ENCODE data around the gene TCL1A.

The TCL1A gene

GRCh38 chr14:95729402-95730028, 15.6 kb upstream of the TCL1A start:
- TF ChIP-seq REST (IDR thresholded peaks at IDR 0.05; ENCODE audit: low read depth) = 0 out of 2 replicates have a peak, but pooled peaks have one; percentile 37

DNA sequence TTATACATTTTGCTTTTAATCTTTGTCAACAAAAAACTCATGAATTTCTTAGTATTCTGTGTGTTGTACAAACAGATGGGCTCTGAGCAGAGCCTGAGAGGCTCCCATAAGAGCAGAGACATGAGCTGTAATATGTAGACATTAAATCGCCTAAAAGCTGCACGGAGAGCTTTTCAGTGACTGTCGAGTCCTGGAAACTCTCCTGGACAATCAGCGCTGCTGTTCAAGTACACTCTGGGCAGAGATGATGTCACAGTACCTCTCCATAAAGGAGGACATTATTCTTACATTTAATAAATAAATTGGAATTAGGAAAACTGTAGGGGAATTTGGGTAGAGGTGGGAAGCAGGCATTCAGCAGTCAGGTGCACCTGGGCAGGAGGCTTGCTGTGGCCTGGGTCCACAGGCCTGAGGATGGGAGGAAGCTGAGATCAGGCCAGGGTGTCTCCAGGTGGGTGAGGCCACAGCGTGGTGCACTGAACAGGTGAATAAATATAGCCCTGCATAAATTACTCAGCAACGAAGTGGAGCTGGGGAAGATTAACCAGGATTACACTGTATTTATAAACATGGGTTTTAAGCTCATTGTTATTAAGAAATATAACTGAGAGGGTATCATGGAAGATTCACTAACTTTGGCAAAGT, 13.3 kb upstream of the TCL1A start:
- no peak for TF ChIP-seq TEAD4 (IDR thresholded peaks at IDR 0.05)
- TF ChIP-seq YY1 (IDR thresholded peaks at IDR 0.05; ENCODE audit: low read depth) = no peak
- no peak for TF ChIP-seq RAD21 (IDR thresholded peaks at IDR 0.05; ENCODE audit: low read depth)
- no peak for TF ChIP-seq TAF1 (IDR thresholded peaks at IDR 0.05; ENCODE audit: low read depth)
- TF ChIP-seq EGR1 (IDR thresholded peaks at IDR 0.05) = no peak
- no peak for TF ChIP-seq EP300 (IDR thresholded peaks at IDR 0.05; ENCODE audit: borderline replicate concordance)
- no peak for TF ChIP-seq CREB1 (IDR thresholded peaks at IDR 0.05; ENCODE audit: low read depth)
- TF ChIP-seq CEBPB (IDR thresholded peaks at IDR 0.05) = no peak
- no peak for TF ChIP-seq ZBTB7A (IDR thresholded peaks at IDR 0.05; ENCODE audit: low read depth)
- TF ChIP-seq NFIC (IDR thresholded peaks at IDR 0.05) = no peak
- TF ChIP-seq, protein P1, sequence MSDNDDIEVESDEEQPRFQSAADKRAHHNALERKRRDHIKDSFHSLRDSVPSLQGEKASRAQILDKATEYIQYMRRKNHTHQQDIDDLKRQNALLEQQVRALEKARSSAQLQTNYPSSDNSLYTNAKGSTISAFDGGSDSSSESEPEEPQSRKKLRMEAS (IDR thresholded peaks at IDR 0.05) = no peak
- no peak for TF ChIP-seq USF1 (IDR thresholded peaks at IDR 0.05)
- no peak for TF ChIP-seq REST (IDR thresholded peaks at IDR 0.05; ENCODE audit: low read depth)
- no peak for TF ChIP-seq FOXM1 (IDR thresholded peaks at IDR 0.05; ENCODE audit: borderline replicate concordance, low read depth)
- no peak for TF ChIP-seq TCF12 (IDR thresholded peaks at IDR 0.05; ENCODE audit: low read depth)

DNA sequence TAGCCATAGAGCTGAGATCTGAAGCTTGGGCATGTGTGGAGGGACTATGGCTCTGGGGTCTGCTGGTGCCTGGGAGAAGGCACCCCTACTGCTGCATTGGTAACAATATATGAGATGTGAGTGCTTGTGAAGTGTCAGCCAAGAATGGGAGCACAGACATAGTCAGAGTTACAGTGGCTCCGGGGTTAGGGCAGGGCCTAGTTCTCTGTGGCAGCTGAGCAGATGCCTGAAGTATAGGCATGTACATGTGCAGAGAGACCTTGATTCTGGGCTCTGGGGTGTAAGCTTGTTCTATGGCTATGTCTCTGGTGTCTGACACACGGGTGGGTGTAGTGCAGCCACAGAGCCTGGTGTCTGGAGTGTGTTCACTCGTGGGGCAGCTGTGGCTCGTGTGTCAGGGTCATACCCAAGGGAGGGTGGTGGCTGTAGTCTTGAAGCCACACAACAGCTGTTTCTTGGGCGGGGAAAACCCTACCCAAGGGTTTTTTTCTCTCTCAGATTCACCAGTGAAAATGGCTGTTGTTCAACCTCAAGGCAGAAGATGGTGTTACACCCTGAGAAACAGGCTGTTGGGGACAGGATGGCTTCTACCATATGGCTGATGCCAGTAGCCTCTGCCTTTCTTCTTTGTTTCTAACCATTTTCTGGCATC, 11.9 kb upstream of the TCL1A start:
- TF ChIP-seq TCF12 (IDR thresholded peaks at IDR 0.05; ENCODE audit: low read depth) (no peak), RAD21 (IDR thresholded peaks at IDR 0.05; ENCODE audit: low read depth) (no peak), FOXM1 (IDR thresholded peaks at IDR 0.05; ENCODE audit: borderline replicate concordance, low read depth) (no peak), TEAD4 (IDR thresholded peaks at IDR 0.05) (no peak), USF1 (IDR thresholded peaks at IDR 0.05) (no peak), EP300 (IDR thresholded peaks at IDR 0.05; ENCODE audit: borderline replicate concordance) (no peak), TAF1 (IDR thresholded peaks at IDR 0.05; ENCODE audit: low read depth) (no peak)
- TF ChIP-seq, protein P1 (IDR thresholded peaks at IDR 0.05) = no peak

DNA sequence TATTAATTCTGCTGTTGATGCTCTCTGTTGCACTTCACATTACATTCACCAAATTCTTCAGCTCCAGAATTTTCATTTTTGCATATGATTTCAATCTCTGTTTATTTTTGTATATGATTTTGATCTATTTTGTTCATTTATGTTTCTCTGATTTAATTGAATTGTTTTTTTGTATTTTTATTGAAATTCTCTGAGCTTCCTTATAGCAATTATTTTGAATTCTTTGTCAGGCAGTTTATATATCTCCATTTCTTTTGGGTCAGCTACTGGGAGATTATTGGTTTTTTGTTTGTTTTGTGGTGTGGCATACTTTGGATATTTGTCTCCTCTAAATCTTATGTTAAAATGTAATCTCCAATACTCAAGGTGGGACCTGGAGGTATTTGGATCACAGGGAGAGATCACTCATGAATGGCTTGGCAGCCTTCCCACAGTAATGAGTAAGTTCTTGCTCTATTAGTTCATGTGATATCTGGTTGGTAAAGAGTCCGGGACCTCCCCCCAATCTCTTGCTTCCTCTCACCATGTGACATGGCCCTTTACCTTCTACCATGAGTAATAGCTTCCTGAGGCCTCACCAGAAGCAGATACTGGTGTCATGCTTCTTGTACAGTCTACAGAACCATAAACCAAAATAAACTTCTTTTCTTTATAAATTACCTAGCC, 8.7 kb upstream of the TCL1A start:
- TF ChIP-seq NFIC (IDR thresholded peaks at IDR 0.05) = no peak
- TF ChIP-seq FOXM1 (IDR thresholded peaks at IDR 0.05; ENCODE audit: borderline replicate concordance, low read depth) = no peak
- TF ChIP-seq TCF12 (IDR thresholded peaks at IDR 0.05; ENCODE audit: low read depth) = no peak
- TF ChIP-seq, protein P1 (IDR thresholded peaks at IDR 0.05) = no peak

GRCh38 chr14:95712398-95712797, 1.5 kb downstream of the TCL1A start:
- TF ChIP-seq NFIC (IDR thresholded peaks at IDR 0.05) (no peak), YY1 (IDR thresholded peaks at IDR 0.05; ENCODE audit: low read depth) (no peak), CEBPB (IDR thresholded peaks at IDR 0.05) (no peak), REST (IDR thresholded peaks at IDR 0.05; ENCODE audit: low read depth) (no peak), CREB1 (IDR thresholded peaks at IDR 0.05; ENCODE audit: low read depth) (no peak), TCF12 (IDR thresholded peaks at IDR 0.05; ENCODE audit: low read depth) (no peak), TEAD4 (IDR thresholded peaks at IDR 0.05) (no peak), ZBTB7A (IDR thresholded peaks at IDR 0.05; ENCODE audit: low read depth) (no peak), FOXM1 (IDR thresholded peaks at IDR 0.05; ENCODE audit: borderline replicate concordance, low read depth) (no peak), RAD21 (IDR thresholded peaks at IDR 0.05; ENCODE audit: low read depth) (no peak), EGR1 (IDR thresholded peaks at IDR 0.05) (no peak)
- TF ChIP-seq, protein P1 (IDR thresholded peaks at IDR 0.05) = no peak
